ENCODE measurements around the gene GPC3.
A peak's percentile ranks its signal among the peaks of the same experiment; 100 is the strongest.

The GPC3 gene

DNA sequence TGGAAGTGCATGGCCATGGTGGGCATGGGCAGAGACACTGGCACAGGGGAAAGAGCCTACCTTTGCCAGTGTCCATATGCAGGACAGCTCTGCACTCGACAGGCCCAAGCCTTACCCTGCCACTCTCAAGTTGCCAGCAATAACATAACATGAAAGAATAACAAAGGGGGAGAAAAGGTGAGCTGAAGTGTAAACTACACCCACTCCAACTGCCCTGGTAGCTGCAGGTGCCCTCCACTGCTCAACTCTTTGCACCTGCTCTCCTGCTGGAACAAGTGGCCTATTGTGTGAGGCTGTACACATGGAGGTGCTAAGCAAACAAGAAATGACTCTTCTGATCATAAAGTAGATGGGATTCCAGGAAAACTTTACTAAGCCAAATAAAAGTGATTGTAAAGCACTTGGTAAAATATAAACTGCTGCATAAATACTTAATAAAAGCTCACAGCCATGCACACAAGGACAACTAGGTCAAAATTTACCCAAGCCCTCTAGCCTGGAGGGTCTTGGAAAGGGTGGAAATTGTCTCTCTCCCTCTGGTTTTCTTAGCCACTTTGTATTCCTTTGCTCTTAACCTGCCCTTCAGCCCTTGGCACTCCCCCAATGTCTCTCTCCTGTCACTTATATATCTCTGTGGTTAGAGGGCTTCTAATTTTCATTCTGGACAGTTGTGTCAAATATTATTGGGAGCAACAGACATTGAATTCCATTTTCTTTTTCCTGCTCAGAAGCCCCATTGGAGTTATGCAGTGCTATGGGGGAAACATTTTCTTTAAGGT, 308.9 kb downstream of the GPC3 start:
- TF ChIP-seq, protein P1, sequence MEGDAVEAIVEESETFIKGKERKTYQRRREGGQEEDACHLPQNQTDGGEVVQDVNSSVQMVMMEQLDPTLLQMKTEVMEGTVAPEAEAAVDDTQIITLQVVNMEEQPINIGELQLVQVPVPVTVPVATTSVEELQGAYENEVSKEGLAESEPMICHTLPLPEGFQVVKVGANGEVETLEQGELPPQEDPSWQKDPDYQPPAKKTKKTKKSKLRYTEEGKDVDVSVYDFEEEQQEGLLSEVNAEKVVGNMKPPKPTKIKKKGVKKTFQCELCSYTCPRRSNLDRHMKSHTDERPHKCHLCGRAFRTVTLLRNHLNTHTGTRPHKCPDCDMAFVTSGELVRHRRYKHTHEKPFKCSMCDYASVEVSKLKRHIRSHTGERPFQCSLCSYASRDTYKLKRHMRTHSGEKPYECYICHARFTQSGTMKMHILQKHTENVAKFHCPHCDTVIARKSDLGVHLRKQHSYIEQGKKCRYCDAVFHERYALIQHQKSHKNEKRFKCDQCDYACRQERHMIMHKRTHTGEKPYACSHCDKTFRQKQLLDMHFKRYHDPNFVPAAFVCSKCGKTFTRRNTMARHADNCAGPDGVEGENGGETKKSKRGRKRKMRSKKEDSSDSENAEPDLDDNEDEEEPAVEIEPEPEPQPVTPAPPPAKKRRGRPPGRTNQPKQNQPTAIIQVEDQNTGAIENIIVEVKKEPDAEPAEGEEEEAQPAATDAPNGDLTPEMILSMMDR (conservative IDR thresholded peaks at IDR 0.05; ENCODE audit: control insufficient read depth, insufficient read depth, low read depth, low read length): no peak
- no peak overlapping the region for H3K4me3 ChIP-seq (ENCODE audit: control insufficient read depth, low read depth, low read length)
- DNase-seq (ENCODE audit: low read depth): no peak

DNA sequence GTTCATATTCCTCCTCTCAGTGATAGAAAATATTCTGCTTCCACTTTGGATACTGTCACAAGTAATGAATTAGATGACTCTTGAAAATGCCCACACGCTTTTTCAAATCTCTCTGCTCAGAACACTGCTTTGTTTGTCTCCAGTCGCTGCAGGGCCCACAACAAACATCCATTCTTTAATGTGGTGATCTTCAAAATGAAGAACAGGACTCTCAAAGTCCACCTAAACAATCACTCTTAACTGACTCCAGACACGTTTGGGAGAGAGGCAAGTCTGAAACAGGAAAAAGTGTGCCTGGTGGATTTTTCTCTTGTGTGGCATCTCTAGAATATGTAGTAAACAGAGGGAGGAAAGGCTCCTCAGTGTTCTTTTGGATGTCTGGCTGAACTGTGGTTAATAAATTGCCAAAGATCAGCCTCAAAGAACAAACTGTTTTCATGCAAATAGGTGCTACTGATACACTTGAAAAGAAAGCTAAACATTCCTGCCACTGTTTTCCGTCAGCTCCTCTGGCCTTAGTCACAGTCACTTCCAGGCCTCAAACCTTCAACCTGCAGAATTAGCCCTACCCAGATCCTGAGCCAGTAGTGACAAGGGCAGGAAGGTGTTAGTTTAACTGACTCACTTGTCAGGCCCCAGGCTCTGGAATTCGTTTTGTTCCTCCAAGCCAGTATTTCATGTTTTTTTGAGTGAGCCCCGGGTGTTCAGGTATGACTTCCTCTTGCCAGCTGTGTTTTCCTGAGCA, 310.5 kb downstream of the GPC3 start:
- no peak overlapping the region for H3K4me3 ChIP-seq (ENCODE audit: control insufficient read depth, low read depth, low read length)
- TF ChIP-seq, protein P1 (conservative IDR thresholded peaks at IDR 0.05; ENCODE audit: control insufficient read depth, insufficient read depth, low read depth, low read length): no peak
- DNase-seq (ENCODE audit: low read depth): no peak

DNA sequence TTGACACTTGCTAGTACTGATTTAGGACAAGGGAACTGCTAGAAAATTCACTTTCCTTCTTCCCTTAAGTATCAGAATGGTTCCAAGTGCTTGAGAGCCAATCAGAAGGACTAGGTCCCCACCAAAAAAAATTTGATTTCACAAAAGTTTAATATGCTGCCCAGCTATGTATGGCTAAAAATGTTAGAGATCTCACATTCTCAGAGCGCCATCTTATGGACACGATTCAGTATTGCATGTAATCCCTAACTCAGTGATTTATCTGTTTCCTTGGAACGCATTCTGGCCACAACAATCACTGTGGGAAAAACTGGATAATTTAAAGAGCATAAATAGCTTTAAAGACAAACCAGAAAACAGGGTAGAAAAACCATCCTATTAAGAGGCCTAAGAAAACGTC, 315.0 kb downstream of the GPC3 start:
- peak; percentile 63 for DNase-seq (ENCODE audit: low read depth)
- TF ChIP-seq, protein P1 (conservative IDR thresholded peaks at IDR 0.05; ENCODE audit: control insufficient read depth, insufficient read depth, low read depth, low read length): peak; percentile 75
- no peak overlapping the region for H3K4me3 ChIP-seq (ENCODE audit: control insufficient read depth, low read depth, low read length)

DNA sequence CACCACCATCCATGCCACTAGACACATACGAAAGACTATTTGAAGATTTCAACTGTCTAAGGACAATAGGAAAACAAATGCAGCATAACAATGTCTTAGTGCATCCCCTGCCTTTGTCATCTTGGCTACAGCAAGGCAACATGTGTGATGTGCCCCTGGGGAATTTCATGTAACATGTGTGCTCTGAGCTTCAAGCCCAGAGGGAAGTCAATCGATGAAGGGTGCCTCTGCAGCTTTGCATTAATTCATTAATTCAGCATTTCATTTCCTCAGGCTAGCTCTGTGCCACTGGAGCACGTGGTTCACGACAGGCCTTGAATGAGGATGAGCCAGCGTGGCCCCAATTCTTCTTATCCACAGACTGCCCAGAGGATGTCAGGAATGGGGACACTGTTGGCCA, 316.2 kb downstream of the GPC3 start:
- no peak for DNase-seq (ENCODE audit: low read depth)
- H3K4me3 ChIP-seq (ENCODE audit: control insufficient read depth, low read depth, low read length): no peak overlapping the region
- TF ChIP-seq, protein P1 (conservative IDR thresholded peaks at IDR 0.05; ENCODE audit: control insufficient read depth, insufficient read depth, low read depth, low read length): no peak

DNA sequence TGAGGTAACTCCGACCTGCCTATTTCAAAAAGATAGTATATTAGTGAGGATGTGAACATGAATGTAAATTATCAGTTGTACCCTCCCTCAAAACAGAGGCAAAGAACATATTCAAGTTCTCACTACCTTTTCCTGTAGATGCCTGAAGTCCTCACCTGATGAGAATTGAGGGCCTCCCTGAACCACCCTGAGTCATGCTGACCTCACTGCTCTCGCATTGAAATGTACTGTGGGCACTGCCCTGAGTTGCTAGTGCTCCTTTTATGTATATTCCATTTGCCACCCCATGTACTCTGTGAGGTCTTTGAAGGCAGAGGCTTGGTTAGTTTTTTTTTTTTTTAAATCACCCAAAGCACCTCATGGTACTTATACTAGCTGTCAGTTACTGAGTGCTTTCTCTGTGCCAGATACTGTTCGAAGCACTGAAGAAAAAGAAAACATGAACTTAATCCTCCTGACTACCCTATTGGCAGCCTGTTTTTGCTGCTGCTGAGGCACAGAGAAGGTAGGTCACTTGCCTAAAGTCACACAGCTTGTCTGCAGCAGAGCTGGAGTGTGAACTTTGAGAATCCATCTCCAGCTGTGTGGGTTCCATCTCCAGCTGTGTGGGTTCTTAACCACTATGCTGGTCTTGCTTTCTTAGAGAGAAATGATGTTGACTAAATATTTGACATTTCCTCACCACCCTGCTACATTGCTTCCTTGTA, 317.0 kb downstream of the GPC3 start:
- TF ChIP-seq, protein P1 (conservative IDR thresholded peaks at IDR 0.05; ENCODE audit: control insufficient read depth, insufficient read depth, low read depth, low read length): no peak
- no peak for DNase-seq (ENCODE audit: low read depth)

DNA sequence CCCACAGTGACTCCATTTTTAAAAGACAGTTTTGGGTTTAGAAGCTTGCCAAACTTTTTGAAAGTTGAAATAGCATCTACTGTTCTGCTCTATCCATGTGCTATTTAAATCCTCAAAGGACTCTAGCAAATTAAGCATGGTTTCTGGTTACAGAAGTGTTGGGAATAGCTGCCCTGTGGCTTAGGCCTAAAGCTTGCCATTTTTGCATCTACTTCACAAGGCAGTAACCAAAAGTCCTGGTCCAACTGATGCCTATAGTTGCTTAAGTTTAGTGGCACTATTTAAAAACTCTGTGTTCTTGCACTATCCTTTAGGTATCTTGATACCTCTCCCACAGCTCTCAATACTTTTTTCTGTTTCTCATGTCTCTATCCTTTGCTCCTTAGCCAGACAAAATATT, 319.1 kb downstream of the GPC3 start:
- TF ChIP-seq, protein P1 (conservative IDR thresholded peaks at IDR 0.05; ENCODE audit: control insufficient read depth, insufficient read depth, low read depth, low read length): no peak
- H3K4me3 ChIP-seq (ENCODE audit: control insufficient read depth, low read depth, low read length): no peak overlapping the region
- DNase-seq (ENCODE audit: low read depth): no peak

More for the DNA sequence above, 317.0 kb downstream of the GPC3 start:
- H3K4me3 ChIP-seq (ENCODE audit: control insufficient read depth, low read depth, low read length): no peak overlapping the region
